GM12878 (cell line): Measurements from ENCODE around the gene CLPTM1L. TPM values are rescaled to one million over a fixed set of nuclear protein-coding genes. Genes with fewer than 3 reads are reported as not detected.

Experiments
- ATAC-seq: fragments of 200-7000 bp; cut with Tn5 transposase; 3 replicates; pipeline ENCODE4 v1.9.1; 2020; ENCODE audit warnings: mild to moderate bottlenecking, moderate library complexity
- BruUV-seq: library from RNA; stranded (reverse); fragments of 400-500 nt; replicated peaks from 2 replicates; lab custom pipeline; 2021; lab: Mats Ljungman, UMichigan
- CTCF ChIA-PET: fragments of 300-600 bp; sonication (Branson Sonifier 250); formaldehyde crosslinking; extraction: SDS; loops from one replicate; lab custom pipeline; 2021; ENCODE audit warnings: inconsistent platforms; lab: Yijun Ruan, JAX
- POLR2A ChIA-PET: fragments of 350-600 bp; formaldehyde crosslinking; extraction: SDS; loops from one replicate; lab custom pipeline; 2021; ENCODE audit warnings: inconsistent platforms; lab: Charles Lee
- RAD21 ChIA-PET: fragments of 300-600 bp; sonication (Branson Sonifier 250); formaldehyde crosslinking; loops from one replicate; lab custom pipeline; 2023; ENCODE audit warnings: antibody characterized with exemption; ENCODE audit not compliant: unreplicated experiment; lab: Charles Lee
- SMC1A ChIA-PET: fragments of 300-600 bp; sonication (Branson Sonifier 250); formaldehyde crosslinking; loops from one replicate; lab custom pipeline; 2023; ENCODE audit not compliant: unreplicated experiment, uncharacterized antibody; lab: Charles Lee
- DNase-seq: peaks from one replicate; pipeline ENCODE4 v3.0.0-alpha.2; 2011; ENCODE audit warnings: low read depth, low spot score
- FAIRE-seq: peaks from 3 replicates; lab custom pipeline; 2011; peaks lifted over from hg19 to GRCh38; lab: Jason Lieb, UNC
- H2AFZ ChIP-seq: 2 replicates; pipeline ENCODE4 v1.6.0; 2011; ENCODE audit warnings: low read depth, low read length, control low read depth; ENCODE audit not compliant: control insufficient read depth
- H3K27ac ChIP-seq: 2 replicates; pipeline ENCODE4 v1.5.1; 2011; ENCODE audit warnings: control low read depth; ENCODE audit not compliant: control insufficient read depth, insufficient read depth
- H3K27me3 ChIP-seq, 2 experiments: replicated peaks in 1 of 2; 2 replicates each; pipeline versions ENCODE4 v1.6.0 to v1.6.1; 2011; ENCODE audit warnings: low read length in 1 of 2; ENCODE audit not compliant: control insufficient read depth in 2 of 2, insufficient read depth in 2 of 2
- H3K36me3 ChIP-seq, 2 experiments: 2 replicates each; pipeline ENCODE4 v1.5.1; 2011; ENCODE audit warnings: low read length in 1 of 2; ENCODE audit not compliant: control insufficient read depth in 2 of 2, insufficient read depth in 2 of 2
- H3K4me1 ChIP-seq: 2 replicates; pipeline ENCODE4 v1.6.1; 2011; ENCODE audit warnings: mild to moderate bottlenecking, low read length, moderate library complexity, mixed read lengths; ENCODE audit not compliant: control insufficient read depth, insufficient read depth
- H3K4me2 ChIP-seq: 2 replicates; pipeline ENCODE4 v1.6.0; 2011; ENCODE audit warnings: control low read depth; ENCODE audit not compliant: control insufficient read depth, insufficient read depth
- H3K4me3 ChIP-seq: fragments of 200-600 bp; sonication (generic); 2 replicates; pipeline ENCODE4 v1.5.1; 2016
- H3K79me2 ChIP-seq: 2 replicates; pipeline ENCODE4 v1.6.0; 2011; ENCODE audit warnings: low read length; ENCODE audit not compliant: control insufficient read depth, insufficient read depth
- H3K9ac ChIP-seq: 2 replicates; pipeline ENCODE4 v1.8.0; 2011; ENCODE audit warnings: low read length, control low read depth, mixed read lengths; ENCODE audit not compliant: control insufficient read depth, insufficient read depth
- H3K9me3 ChIP-seq: replicated peaks from 3 replicates; pipeline ENCODE4 v1.5.1; 2011; ENCODE audit warnings: mild to moderate bottlenecking, low read length; ENCODE audit not compliant: control insufficient read depth, insufficient read depth
- H4K20me1 ChIP-seq: 2 replicates; pipeline ENCODE4 v1.6.0; 2011; ENCODE audit not compliant: control insufficient read depth, insufficient read depth
- BMI1 ChIP-seq: fragments of 450-650 bp; IDR thresholded peaks from 2 replicates; pipeline ENCODE4 v1.6.1; 2016; ENCODE audit warnings: mild to moderate bottlenecking, moderate library complexity, borderline replicate concordance
- CHD2 ChIP-seq: IDR thresholded peaks from 2 replicates; pipeline ENCODE4 v1.6.1; 2011; ENCODE audit warnings: low read depth, low read length, improper control_type of control experiment, borderline replicate concordance
- MYB ChIP-seq: fragments of 150-350 bp; IDR thresholded peaks from 2 replicates; pipeline ENCODE4 v1.6.1; 2014; ENCODE audit warnings: mild to moderate bottlenecking, low read depth, low read length, borderline replicate concordance
- MYC ChIP-seq: IDR thresholded peaks from 2 replicates; pipeline ENCODE4 v1.6.1; 2011; ENCODE audit warnings: mild to moderate bottlenecking, low read length, moderate library complexity, inconsistent platforms; ENCODE audit not compliant: insufficient read depth, insufficient replicate concordance, insufficient read length, severe bottlenecking
- PRDM15 ChIP-seq: fragments of 450-650 bp; formaldehyde crosslinking; IDR thresholded peaks from 2 replicates; pipeline ENCODE4 v1.4.0; 2020; ENCODE audit warnings: mild to moderate bottlenecking, moderate library complexity
- SIX5 ChIP-seq: IDR thresholded peaks from 2 replicates; pipeline ENCODE4 v1.6.1; 2011; ENCODE audit warnings: mild to moderate bottlenecking, low read depth, low read length, moderate library complexity; ENCODE audit not compliant: severe bottlenecking
- SRF ChIP-seq, 2 experiments: IDR thresholded peaks; 2 replicates each; pipeline ENCODE4 v1.6.1; 2011; ENCODE audit warnings: low read depth in 2 of 2, low read length in 2 of 2, mild to moderate bottlenecking in 1 of 2, moderate library complexity in 1 of 2
- ZBTB11 ChIP-seq: fragments of 450-650 bp; formaldehyde crosslinking; IDR thresholded peaks from 2 replicates; pipeline ENCODE4 v1.5.0; 2022; ENCODE audit warnings: mild to moderate bottlenecking, missing genetic modification characterization
- ZNF24 ChIP-seq: fragments of 450-650 bp; IDR thresholded peaks from 2 replicates; pipeline ENCODE4 v1.6.1; 2017; ENCODE audit warnings: antibody characterized with exemption, mild to moderate bottlenecking
- WGBS: methylation state at CpG from one replicate; pipeline ENCODE4 v1.1.6; 2016; ENCODE audit warnings: low lambda C conversion rate; ENCODE audit not compliant: insufficient replicate concordance, insufficient coverage; ENCODE audit errors: missing lambda C conversion rate; 5-methylcytosine and 5-hydroxymethylcytosine counted together
- in situ Hi-C: fragments of 300-500 bp; cut with MboI; formaldehyde crosslinking; loops from 9 replicates; pipeline ENCODE4 v1.14.3; 2018; ENCODE audit warnings: mixed read lengths
- intact Hi-C: fragments of 100-400 bp; cut with micrococcal nuclease; formaldehyde crosslinking; loops from one replicate; pipeline ENCODE4 v1.14.2; 2022; ENCODE audit not compliant: unreplicated experiment
- polyA plus RNA-seq, 11 experiments: library from polyadenylated mRNA; depleted of rRNA in 4 of 11; unstranded in 6 of 11; stranded (reverse) in 5 of 11; fragments of >200 nt; fragmentation: Nextera tagmentation in 4 of 11; fragmentation: Illumina TruSeq in 1 of 11; extraction: Ambion mirVana in 4 of 11; extraction: Trizol in 1 of 11; gene quantifications; 1 replicate in 1 of 11; 2 replicates in 10 of 11; pipeline versions ENCODE4 v1.2.1 to v1.2.3, GENCODE V29; 2011 to 2016; ENCODE audit warnings: inconsistent platforms in 2 of 11, missing spikeins in 2 of 11, low read depth in 1 of 11
- total RNA-seq, 4 experiments: library from RNA; depleted of rRNA in 3 of 4; stranded (reverse); fragments of >200 nt in 3 of 4; fragmentation: Illumina TruSeq in 1 of 4; extraction: Trizol in 1 of 4; gene quantifications; 2 replicates each; pipeline versions ENCODE4 v1.2.1 to v1.2.3, GENCODE V29; 2013 to 2021
- TF ChIP-seq, protein P1 (sequence below): IDR thresholded peaks from 2 replicates; pipeline ENCODE4 v1.6.1; 2011; ENCODE audit warnings: borderline replicate concordance, low read depth, mild to moderate bottlenecking, moderate library complexity, low read length; ENCODE audit not compliant: insufficient read depth, poor library complexity, severe bottlenecking
- TF ChIP-seq, protein P2 (sequence below): IDR thresholded peaks from 2 replicates; pipeline ENCODE4 v1.6.1; 2012; ENCODE audit warnings: low read length, inconsistent platforms
- TF ChIP-seq, protein P3 (sequence below): IDR thresholded peaks from 2 replicates; pipeline ENCODE4 v1.6.1; 2012; ENCODE audit warnings: low read depth, low read length, improper control_type of control experiment

The CLPTM1L gene
- total and polyA plus RNA-seq, 10 of the 15 experiments (the other 5 are each of a cell fraction or from before 2014, with no cell fraction given), result 2.9 to 278 (median 135) TPM

GRCh38 chr5:1348986-1349245, 4.0 kb upstream of the CLPTM1L start:
- no peak for FAIRE-seq
- no peak for ATAC-seq
- BruUV-seq, result no TSS peak
- Histone ChIP-seq H3K4me3 (no peak overlapping the region), H3K79me2 (peaks cover 11% of the 10 kb centered on the region), H3K36me3 (no peaks in the 10 kb centered on the region), H3K9ac (no peak overlapping the region), H4K20me1 (no peaks in the 10 kb centered on the region), H3K4me1 (peaks cover 5% of the 10 kb centered on the region; the same call in 1 of the 2 replicates), H3K9me3 (no peaks in the 10 kb centered on the region), H3K4me2 (no peak overlapping the region), H2AFZ (no peak overlapping the region), H3K27me3 (no peaks in the 10 kb centered on the region; a peak in 1 of 4 replicates), H3K27ac (no peak overlapping the region)
- ChIA-PET RAD21 (interaction anchor here (1.0 kb wide), 1 partner anchor 296 kb away, joined by 3 read pairs; no protein-coding TSS in a partner anchor), SMC1A (no interaction called here), POLR2A (no interaction called here), CTCF (interaction anchor here (1.2 kb wide), 1 partner anchor 296 kb away, joined by 4 read pairs; no protein-coding TSS in a partner anchor)
- in situ Hi-C loops, result no loop called here
- WGBS, result 33% methylated on average over 1 of the region's 1 CpG
- intact Hi-C loops, result loop anchor here (5.0 to 10.0 kb wide), 2 partner anchors 146 to 182 kb away; no protein-coding TSS in a partner anchor
- no peak for DNase-seq
- TF ChIP-seq ZNF24, result no peak
- TF ChIP-seq, protein P1, sequence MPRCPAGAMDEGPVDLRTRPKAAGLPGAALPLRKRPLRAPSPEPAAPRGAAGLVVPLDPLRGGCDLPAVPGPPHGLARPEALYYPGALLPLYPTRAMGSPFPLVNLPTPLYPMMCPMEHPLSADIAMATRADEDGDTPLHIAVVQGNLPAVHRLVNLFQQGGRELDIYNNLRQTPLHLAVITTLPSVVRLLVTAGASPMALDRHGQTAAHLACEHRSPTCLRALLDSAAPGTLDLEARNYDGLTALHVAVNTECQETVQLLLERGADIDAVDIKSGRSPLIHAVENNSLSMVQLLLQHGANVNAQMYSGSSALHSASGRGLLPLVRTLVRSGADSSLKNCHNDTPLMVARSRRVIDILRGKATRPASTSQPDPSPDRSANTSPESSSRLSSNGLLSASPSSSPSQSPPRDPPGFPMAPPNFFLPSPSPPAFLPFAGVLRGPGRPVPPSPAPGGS, result no peak
- TF ChIP-seq BMI1, result no peak
- no peak for TF ChIP-seq MYB
- TF ChIP-seq, protein P2, sequence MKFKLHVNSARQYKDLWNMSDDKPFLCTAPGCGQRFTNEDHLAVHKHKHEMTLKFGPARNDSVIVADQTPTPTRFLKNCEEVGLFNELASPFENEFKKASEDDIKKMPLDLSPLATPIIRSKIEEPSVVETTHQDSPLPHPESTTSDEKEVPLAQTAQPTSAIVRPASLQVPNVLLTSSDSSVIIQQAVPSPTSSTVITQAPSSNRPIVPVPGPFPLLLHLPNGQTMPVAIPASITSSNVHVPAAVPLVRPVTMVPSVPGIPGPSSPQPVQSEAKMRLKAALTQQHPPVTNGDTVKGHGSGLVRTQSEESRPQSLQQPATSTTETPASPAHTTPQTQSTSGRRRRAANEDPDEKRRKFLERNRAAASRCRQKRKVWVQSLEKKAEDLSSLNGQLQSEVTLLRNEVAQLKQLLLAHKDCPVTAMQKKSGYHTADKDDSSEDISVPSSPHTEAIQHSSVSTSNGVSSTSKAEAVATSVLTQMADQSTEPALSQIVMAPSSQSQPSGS, result no peak
- TF ChIP-seq MYC, result no peak
- TF ChIP-seq ZBTB11 (CRISPR knock-in tag), result no peak
- TF ChIP-seq, protein P3, sequence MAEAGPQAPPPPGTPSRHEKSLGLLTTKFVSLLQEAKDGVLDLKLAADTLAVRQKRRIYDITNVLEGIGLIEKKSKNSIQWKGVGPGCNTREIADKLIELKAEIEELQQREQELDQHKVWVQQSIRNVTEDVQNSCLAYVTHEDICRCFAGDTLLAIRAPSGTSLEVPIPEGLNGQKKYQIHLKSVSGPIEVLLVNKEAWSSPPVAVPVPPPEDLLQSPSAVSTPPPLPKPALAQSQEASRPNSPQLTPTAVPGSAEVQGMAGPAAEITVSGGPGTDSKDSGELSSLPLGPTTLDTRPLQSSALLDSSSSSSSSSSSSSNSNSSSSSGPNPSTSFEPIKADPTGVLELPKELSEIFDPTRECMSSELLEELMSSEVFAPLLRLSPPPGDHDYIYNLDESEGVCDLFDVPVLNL, result no peak
- no peak for TF ChIP-seq SRF (IDR thresholded peaks at IDR 0.05; ENCODE audit: low read depth in 2 of 2, low read length in 2 of 2)
- TF ChIP-seq PRDM15 (CRISPR knock-in tag), result no peak
- no peak for TF ChIP-seq SIX5
- TF ChIP-seq CHD2, result no peak
